ENCODE data around the gene ETV6.

Gene ETV6

DNA sequence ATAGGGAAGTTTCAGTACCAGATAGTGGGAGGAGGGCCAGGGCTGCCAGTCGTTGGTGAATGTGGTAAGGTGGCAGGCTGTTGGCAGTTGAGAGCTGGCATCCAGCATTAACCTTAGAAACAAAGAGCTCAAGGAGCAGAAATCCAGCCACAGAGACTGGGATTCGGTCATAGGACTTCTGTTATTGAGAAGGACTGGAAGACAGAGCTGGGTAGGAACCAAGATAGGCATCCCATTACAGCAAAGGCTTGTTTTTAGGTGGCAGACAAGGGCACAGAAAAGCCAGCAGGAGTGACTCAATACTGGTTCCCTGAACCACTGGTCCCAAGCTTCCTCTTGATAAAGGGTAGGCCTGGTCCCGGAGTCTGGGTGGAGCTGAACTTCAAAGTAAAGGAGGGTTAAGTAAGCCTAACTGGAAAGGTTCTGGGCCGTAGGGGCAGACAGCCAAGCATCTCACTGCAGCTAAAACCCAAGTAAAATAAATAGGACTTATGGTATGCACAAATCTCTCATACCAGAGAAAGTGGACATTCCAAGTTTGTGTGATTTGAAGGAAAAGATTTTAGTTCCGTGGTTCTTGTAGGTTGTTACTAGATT is 147.9 kb downstream of the ETV6 start:
- DNase-seq (ENCODE audit: low spot score): no peak

GRCh38 chr12:11798006-11798708 is 148.7 kb downstream of the ETV6 start:
- TF ChIP-seq CTCF (IDR thresholded peaks at IDR 0.05; ENCODE audit: extremely low read depth, insufficient read depth, missing control alignments): no peak
- in situ Hi-C loops (cut with MboI; ENCODE audit: low pct_unique_long_range_greater_than_20kb, low sequenced_read_pairs, unreplicated experiment): no loop called here
- DNase-seq (ENCODE audit: low spot score): no peak

More for the DNA sequence above, 147.9 kb downstream of the ETV6 start:
- no peak for TF ChIP-seq CTCF (IDR thresholded peaks at IDR 0.05; ENCODE audit: extremely low read depth, insufficient read depth, missing control alignments)
- in situ Hi-C loops (cut with MboI; ENCODE audit: low pct_unique_long_range_greater_than_20kb, low sequenced_read_pairs, unreplicated experiment): no loop called here

- TF ChIP-seq CTCF (IDR thresholded peaks at IDR 0.05; ENCODE audit: extremely low read depth, insufficient read depth, missing control alignments): no peak
- no peak for DNase-seq (ENCODE audit: low spot score)
- in situ Hi-C loops (cut with MboI; ENCODE audit: low pct_unique_long_range_greater_than_20kb, low sequenced_read_pairs, unreplicated experiment): no loop called here
Measured at GRCh38 chr12:11798856-11799501, 149.5 kb downstream of the ETV6 start.

DNA sequence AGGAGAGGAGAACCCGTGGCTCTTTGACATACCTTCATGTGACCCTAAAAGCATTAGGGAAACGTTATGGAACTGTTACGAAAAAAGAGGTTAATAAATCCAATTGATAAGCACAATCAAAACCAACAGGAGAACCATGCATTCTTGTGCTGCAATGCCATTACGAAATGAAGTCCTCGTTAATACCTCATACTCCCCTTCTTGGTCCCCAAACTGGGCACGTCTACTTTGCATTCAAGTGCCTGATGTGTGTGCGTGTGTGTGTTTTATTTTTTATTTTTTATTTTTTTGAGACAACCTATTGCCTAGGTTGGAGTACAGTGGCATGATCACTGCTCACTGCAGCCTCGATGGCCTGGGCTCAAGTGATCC is 150.0 kb downstream of the ETV6 start:
- no peak for TF ChIP-seq CTCF (IDR thresholded peaks at IDR 0.05; ENCODE audit: extremely low read depth, insufficient read depth, missing control alignments)
- in situ Hi-C loops (cut with MboI; ENCODE audit: low pct_unique_long_range_greater_than_20kb, low sequenced_read_pairs, unreplicated experiment): no loop called here
- no peak for DNase-seq (ENCODE audit: low spot score)

GRCh38 chr12:11801643-11802042 is 152.2 kb downstream of the ETV6 start:
- in situ Hi-C loops (cut with MboI; ENCODE audit: low pct_unique_long_range_greater_than_20kb, low sequenced_read_pairs, unreplicated experiment): no loop called here
- no peak for TF ChIP-seq CTCF (IDR thresholded peaks at IDR 0.05; ENCODE audit: extremely low read depth, insufficient read depth, missing control alignments)

DNA sequence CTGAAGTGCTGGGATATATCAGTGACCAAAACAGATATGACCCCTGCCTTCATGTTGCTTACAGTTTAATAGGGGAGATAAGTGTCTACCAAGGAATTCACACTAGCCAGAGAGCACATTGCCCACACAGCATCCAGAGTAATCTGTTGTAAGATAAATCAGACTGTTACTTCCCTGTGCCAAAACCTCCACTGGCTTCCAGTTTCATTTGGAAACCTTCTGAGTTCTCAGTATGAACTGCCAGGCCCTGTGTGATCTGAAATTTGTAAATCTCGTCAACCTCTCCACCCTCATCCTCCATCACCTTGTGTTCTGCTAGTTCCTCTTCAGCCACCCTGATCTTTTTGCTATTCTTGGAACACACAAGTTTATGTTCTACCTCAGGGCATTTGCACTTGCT is 154.7 kb downstream of the ETV6 start:
- DNase-seq (ENCODE audit: low spot score): no peak
- in situ Hi-C loops (cut with MboI; ENCODE audit: low pct_unique_long_range_greater_than_20kb, low sequenced_read_pairs, unreplicated experiment): no loop called here
- TF ChIP-seq CTCF (IDR thresholded peaks at IDR 0.05; ENCODE audit: extremely low read depth, insufficient read depth, missing control alignments): no peak

More at GRCh38 chr12:11801643-11802042, 152.2 kb downstream of the ETV6 start:
- DNase-seq (ENCODE audit: low spot score): no peak
